Stimulated activated naive CD8-positive, alpha-beta T cell treated with anti-CD3 and anti-CD28 coated beads, Interleukin-15, amount 100 ng/mL, for 72 hours (primary cell): ENCODE data around the gene HHIPL2.
A peak's percentile ranks its signal among the peaks of the same experiment; 100 is the strongest.

Experiments
- ATAC-seq: fragments of 150-1000 bp; cut with Tn5 transposase; 2 replicates; pipeline ENCODE4 v1.10.0; 2021; ENCODE audit warnings: mild to moderate bottlenecking, moderate library complexity
- DNase-seq, 2 donors: peaks; one replicate each; pipeline ENCODE4 v3.0.0; 2021 to 2022
- H3K27ac Mint-ChIP-seq, 2 donors: one replicate each; pipeline ENCODE4 v1.8.0; 2022; ENCODE audit warnings: mild to moderate bottlenecking in 2 of 2, mixed read lengths in 2 of 2, moderate library complexity in 2 of 2
- H3K27me3 Mint-ChIP-seq: one replicate; pipeline ENCODE4 v1.8.0; 2022; ENCODE audit warnings: mixed read lengths
- H3K4me1 Mint-ChIP-seq: one replicate; pipeline ENCODE4 v1.8.0; 2022; ENCODE audit warnings: mild to moderate bottlenecking, mixed read lengths
- H3K4me3 Mint-ChIP-seq, 2 donors: one replicate each; pipeline ENCODE4 v1.8.0; 2022; ENCODE audit warnings: mild to moderate bottlenecking in 2 of 2, mixed read lengths in 2 of 2, moderate library complexity in 1 of 2
- H3K9me3 Mint-ChIP-seq, 2 donors: one replicate each; pipeline ENCODE4 v1.8.0; 2022; ENCODE audit warnings: mixed read lengths in 2 of 2

The HHIPL2 gene

GRCh38 chr1:222547944-222548671, at the start of gene HHIPL2:
Gene HHIPL2 (minus strand): TSS chr1:222548104. CDS start chr1:222548044, 60 bp downstream.
- no peak within 1 kb of the TSS for H3K4me3 Mint-ChIP-seq
- ATAC-seq (peak; percentile 39), DNase-seq (no peak)
- no peaks in the 10 kb centered on the region for H3K9me3 Mint-ChIP-seq
- H3K4me1 Mint-ChIP-seq = no peaks in the 10 kb centered on the region
- peak within 1 kb of the TSS in 1 of 2 donors; percentile 28 for H3K27ac Mint-ChIP-seq
- H3K27me3 Mint-ChIP-seq = peaks cover 38% of the 10 kb centered on the region

GRCh38 chr1:222596696-222597095, 48.8 kb upstream of the HHIPL2 start:
- H3K4me3 Mint-ChIP-seq = no peak overlapping the region
- H3K4me1 Mint-ChIP-seq = peaks cover 5% of the 10 kb centered on the region
- no peaks in the 10 kb centered on the region for H3K9me3 Mint-ChIP-seq
- H3K27ac Mint-ChIP-seq = no peak overlapping the region
- no peak for DNase-seq
- no peak for ATAC-seq
- no peaks in the 10 kb centered on the region for H3K27me3 Mint-ChIP-seq

GRCh38 chr1:222594789-222595188, 46.9 kb upstream of the HHIPL2 start:
- no peaks in the 10 kb centered on the region for H3K9me3 Mint-ChIP-seq
- no peak overlapping the region for H3K27ac Mint-ChIP-seq
- H3K4me3 Mint-ChIP-seq = no peak overlapping the region
- no peaks in the 10 kb centered on the region for H3K27me3 Mint-ChIP-seq
- peaks cover 13% of the 10 kb centered on the region for H3K4me1 Mint-ChIP-seq
- DNase-seq (no peak), ATAC-seq (no peak)

- H3K27ac Mint-ChIP-seq = no peak overlapping the region
- H3K9me3 Mint-ChIP-seq = no peaks in the 10 kb centered on the region
- H3K27me3 Mint-ChIP-seq = no peaks in the 10 kb centered on the region
- H3K4me1 Mint-ChIP-seq = peaks cover 31% of the 10 kb centered on the region
- DNase-seq = no peak
- ATAC-seq = no peak
- H3K4me3 Mint-ChIP-seq = no peak overlapping the region
These were observed 44.3 kb upstream of the HHIPL2 start for GRCh38 chr1:222592171-222592570.

GRCh38 chr1:222589462-222590302, 41.8 kb upstream of the HHIPL2 start, which contains the start of gene TAF1A:
Gene TAF1A (minus strand): TSS chr1:222589933.
- peaks cover 50% of the 10 kb centered on the region for H3K4me1 Mint-ChIP-seq
- ATAC-seq (peak; percentile 99), DNase-seq (peak; percentile 72 to 85)
- no peaks in the 10 kb centered on the region for H3K27me3 Mint-ChIP-seq
- H3K4me3 Mint-ChIP-seq = peak within 1 kb of the TSS; percentile 94 to 97
- H3K27ac Mint-ChIP-seq = peak within 1 kb of the TSS; percentile 98 to 99
- no peaks in the 10 kb centered on the region for H3K9me3 Mint-ChIP-seq

- ATAC-seq (no peak), DNase-seq (no peak)
These were observed 40.2 kb upstream of the HHIPL2 start for GRCh38 chr1:222588135-222588534.

GRCh38 chr1:222586842-222587241, 38.9 kb upstream of the HHIPL2 start:
- ATAC-seq (no peak), DNase-seq (no peak)
- peaks cover 58% of the 10 kb centered on the region for H3K4me1 Mint-ChIP-seq
- H3K27me3 Mint-ChIP-seq = no peaks in the 10 kb centered on the region
- no peak overlapping the region for H3K27ac Mint-ChIP-seq
- H3K4me3 Mint-ChIP-seq = peak overlapping the region in 1 of 2 donors; percentile 42
- H3K9me3 Mint-ChIP-seq = no peaks in the 10 kb centered on the region

More at GRCh38 chr1:222588135-222588534, 40.2 kb upstream of the HHIPL2 start:
- Mint-ChIP-seq H3K9me3 (no peaks in the 10 kb centered on the region), H3K27ac (peak overlapping the region in 1 of 2 donors; percentile 12), H3K4me1 (peaks cover 53% of the 10 kb centered on the region), H3K4me3 (peak overlapping the region in 1 of 2 donors; percentile 42), H3K27me3 (no peaks in the 10 kb centered on the region)

GRCh38 chr1:222583079-222583478, 35.2 kb upstream of the HHIPL2 start:
- DNase-seq (no peak), ATAC-seq (no peak)
- no peak overlapping the region for H3K4me3 Mint-ChIP-seq
- peak overlapping the region in 1 of 2 donors; percentile 40 for H3K27ac Mint-ChIP-seq
- no peaks in the 10 kb centered on the region for H3K27me3 Mint-ChIP-seq
- no peaks in the 10 kb centered on the region for H3K9me3 Mint-ChIP-seq
- peaks cover 40% of the 10 kb centered on the region for H3K4me1 Mint-ChIP-seq

GRCh38 chr1:222582099-222582774, 34.3 kb upstream of the HHIPL2 start:
- H3K27me3 Mint-ChIP-seq = no peaks in the 10 kb centered on the region
- peaks cover 33% of the 10 kb centered on the region for H3K4me1 Mint-ChIP-seq
- no peak for DNase-seq
- H3K9me3 Mint-ChIP-seq = no peaks in the 10 kb centered on the region
- no peak overlapping the region for H3K27ac Mint-ChIP-seq
- peak; percentile 49 for ATAC-seq
- no peak overlapping the region for H3K4me3 Mint-ChIP-seq

GRCh38 chr1:222579316-222579715, 31.4 kb upstream of the HHIPL2 start:
- Mint-ChIP-seq H3K27me3 (no peaks in the 10 kb centered on the region), H3K4me1 (peaks cover 13% of the 10 kb centered on the region), H3K9me3 (no peaks in the 10 kb centered on the region), H3K4me3 (no peak overlapping the region), H3K27ac (no peak overlapping the region)
- no peak for DNase-seq
- no peak for ATAC-seq

GRCh38 chr1:222570837-222571236, 22.9 kb upstream of the HHIPL2 start:
- no peaks in the 10 kb centered on the region for H3K4me1 Mint-ChIP-seq
- no peak overlapping the region for H3K27ac Mint-ChIP-seq
- H3K9me3 Mint-ChIP-seq = peaks cover 0 to 8% of the 10 kb centered on the region in 2 donors
- no peaks in the 10 kb centered on the region for H3K27me3 Mint-ChIP-seq
- no peak overlapping the region for H3K4me3 Mint-ChIP-seq
- ATAC-seq (no peak), DNase-seq (no peak)

GRCh38 chr1:222561656-222562055, 13.8 kb upstream of the HHIPL2 start:
- DNase-seq (no peak), ATAC-seq (no peak)
- no peaks in the 10 kb centered on the region for H3K27me3 Mint-ChIP-seq
- H3K4me3 Mint-ChIP-seq = no peak overlapping the region
- peak overlapping the region in 1 of 2 donors; percentile 14 for H3K27ac Mint-ChIP-seq
- no peaks in the 10 kb centered on the region for H3K9me3 Mint-ChIP-seq
- no peaks in the 10 kb centered on the region for H3K4me1 Mint-ChIP-seq

- peak overlapping the region in 1 of 2 donors; percentile 48 for H3K27ac Mint-ChIP-seq
- no peak for DNase-seq
- no peaks in the 10 kb centered on the region for H3K27me3 Mint-ChIP-seq
These were observed 9.7 kb upstream of the HHIPL2 start for GRCh38 chr1:222557574-222557973.

GRCh38 chr1:222557148-222557547, 9.2 kb upstream of the HHIPL2 start:
- H3K27ac Mint-ChIP-seq = peak overlapping the region; percentile 19 to 65
- DNase-seq (no peak), ATAC-seq (no peak)
- no peaks in the 10 kb centered on the region for H3K27me3 Mint-ChIP-seq
- no peaks in the 10 kb centered on the region for H3K9me3 Mint-ChIP-seq
- H3K4me3 Mint-ChIP-seq = no peak overlapping the region
- no peaks in the 10 kb centered on the region for H3K4me1 Mint-ChIP-seq

More at GRCh38 chr1:222557574-222557973, 9.7 kb upstream of the HHIPL2 start:
- no peaks in the 10 kb centered on the region for H3K9me3 Mint-ChIP-seq
- no peaks in the 10 kb centered on the region for H3K4me1 Mint-ChIP-seq
- no peak for ATAC-seq
- H3K4me3 Mint-ChIP-seq = no peak overlapping the region

GRCh38 chr1:222555992-222556615, 8.2 kb upstream of the HHIPL2 start:
- no peak for ATAC-seq
- H3K27me3 Mint-ChIP-seq = no peaks in the 10 kb centered on the region
- no peaks in the 10 kb centered on the region for H3K9me3 Mint-ChIP-seq
- H3K27ac Mint-ChIP-seq = no peak overlapping the region
- no peak for DNase-seq
- H3K4me1 Mint-ChIP-seq = no peaks in the 10 kb centered on the region
- no peak overlapping the region for H3K4me3 Mint-ChIP-seq
